Measurements from ENCODE around the gene ZNF804B.

ZNF804B gene

GRCh38 chr7:88915615-88916014 lies 156.1 kb downstream of the ZNF804B start:
- no peaks in the 10 kb centered on the region for H3K9me3 Mint-ChIP-seq
- H3K27ac Mint-ChIP-seq = no peak overlapping the region
- TF ChIP-seq, protein P1, sequence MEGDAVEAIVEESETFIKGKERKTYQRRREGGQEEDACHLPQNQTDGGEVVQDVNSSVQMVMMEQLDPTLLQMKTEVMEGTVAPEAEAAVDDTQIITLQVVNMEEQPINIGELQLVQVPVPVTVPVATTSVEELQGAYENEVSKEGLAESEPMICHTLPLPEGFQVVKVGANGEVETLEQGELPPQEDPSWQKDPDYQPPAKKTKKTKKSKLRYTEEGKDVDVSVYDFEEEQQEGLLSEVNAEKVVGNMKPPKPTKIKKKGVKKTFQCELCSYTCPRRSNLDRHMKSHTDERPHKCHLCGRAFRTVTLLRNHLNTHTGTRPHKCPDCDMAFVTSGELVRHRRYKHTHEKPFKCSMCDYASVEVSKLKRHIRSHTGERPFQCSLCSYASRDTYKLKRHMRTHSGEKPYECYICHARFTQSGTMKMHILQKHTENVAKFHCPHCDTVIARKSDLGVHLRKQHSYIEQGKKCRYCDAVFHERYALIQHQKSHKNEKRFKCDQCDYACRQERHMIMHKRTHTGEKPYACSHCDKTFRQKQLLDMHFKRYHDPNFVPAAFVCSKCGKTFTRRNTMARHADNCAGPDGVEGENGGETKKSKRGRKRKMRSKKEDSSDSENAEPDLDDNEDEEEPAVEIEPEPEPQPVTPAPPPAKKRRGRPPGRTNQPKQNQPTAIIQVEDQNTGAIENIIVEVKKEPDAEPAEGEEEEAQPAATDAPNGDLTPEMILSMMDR (IDR thresholded peaks at IDR 0.05) = no peak
- no peaks in the 10 kb centered on the region for H3K27me3 Mint-ChIP-seq (ENCODE audit: low read depth, poor library complexity)
- no peak overlapping the region for H3K4me3 Mint-ChIP-seq
- no peaks in the 10 kb centered on the region for H3K36me3 Mint-ChIP-seq (ENCODE audit: low read depth)
- DNase-seq = no peak
- no peaks in the 10 kb centered on the region for H3K4me1 Mint-ChIP-seq

DNA sequence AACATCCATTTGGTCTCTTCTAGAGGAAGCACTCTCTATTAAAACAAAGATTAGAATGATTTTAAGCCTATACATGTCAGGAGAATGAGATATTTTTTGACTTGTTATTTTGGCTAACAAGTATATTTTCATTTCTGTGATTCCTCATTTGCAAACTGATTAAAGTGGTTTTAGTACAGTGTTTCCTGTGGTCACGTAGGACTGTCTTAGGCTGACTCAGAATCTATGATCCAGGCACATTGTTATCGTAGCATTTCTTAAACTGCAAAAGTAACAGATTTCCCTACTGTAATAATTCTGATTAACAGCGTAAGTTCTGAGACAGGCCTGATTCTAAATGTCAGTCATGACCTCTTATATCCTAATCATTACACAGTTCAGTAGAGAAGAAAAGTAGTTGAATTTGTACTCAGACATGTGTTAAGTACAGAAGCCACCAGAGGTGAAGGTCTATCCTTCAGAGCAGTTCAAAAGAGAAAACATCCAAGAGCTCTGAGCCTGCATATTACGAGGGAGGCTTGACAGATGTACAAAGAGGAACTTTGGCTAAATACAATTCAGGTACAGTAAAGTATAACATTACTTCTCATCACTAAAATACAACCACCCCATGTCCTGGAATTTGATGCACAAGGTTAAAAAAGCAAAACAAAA lies 160.1 kb downstream of the ZNF804B start:
- DNase-seq = no peak
- H3K4me1 Mint-ChIP-seq = no peaks in the 10 kb centered on the region
- no peak overlapping the region for H3K27ac Mint-ChIP-seq
- no peaks in the 10 kb centered on the region for H3K27me3 Mint-ChIP-seq (ENCODE audit: low read depth, poor library complexity)
- no peaks in the 10 kb centered on the region for H3K36me3 Mint-ChIP-seq (ENCODE audit: low read depth)
- no peak overlapping the region for H3K4me3 Mint-ChIP-seq
- no peaks in the 10 kb centered on the region for H3K9me3 Mint-ChIP-seq
- TF ChIP-seq, protein P1 (IDR thresholded peaks at IDR 0.05) = no peak

DNA sequence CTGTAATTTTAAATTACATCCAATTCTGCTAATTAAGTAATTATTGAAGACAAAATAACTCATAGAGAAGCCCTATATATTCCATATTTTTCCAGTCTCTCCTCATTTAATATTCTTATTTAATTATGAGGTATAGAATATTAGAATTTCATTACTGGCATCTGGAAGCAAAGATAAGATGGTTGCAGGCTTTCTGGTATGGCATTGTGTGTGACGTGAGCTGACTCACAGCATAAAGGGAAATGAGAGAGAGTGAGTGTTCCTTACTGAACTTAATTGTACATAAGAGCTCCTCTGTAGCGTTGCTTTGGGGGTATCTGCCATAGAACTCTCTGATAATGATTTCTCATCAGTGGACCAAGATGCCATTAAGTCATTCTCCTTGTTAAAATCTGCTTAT lies 163.4 kb downstream of the ZNF804B start:
- TF ChIP-seq, protein P1 (IDR thresholded peaks at IDR 0.05) = no peak
- DNase-seq = no peak
- Mint-ChIP-seq H3K27ac (no peak overlapping the region), H3K36me3 (ENCODE audit: low read depth) (no peaks in the 10 kb centered on the region), H3K4me1 (no peaks in the 10 kb centered on the region), H3K9me3 (no peaks in the 10 kb centered on the region), H3K4me3 (no peak overlapping the region), H3K27me3 (ENCODE audit: low read depth, poor library complexity) (no peaks in the 10 kb centered on the region)

GRCh38 chr7:88928276-88928675 lies 168.8 kb downstream of the ZNF804B start:
- DNase-seq = no peak
- H3K4me3 Mint-ChIP-seq = no peak overlapping the region
- H3K27me3 Mint-ChIP-seq (ENCODE audit: low read depth, poor library complexity) = no peaks in the 10 kb centered on the region
- H3K27ac Mint-ChIP-seq = no peak overlapping the region
- no peaks in the 10 kb centered on the region for H3K9me3 Mint-ChIP-seq
- H3K4me1 Mint-ChIP-seq = no peaks in the 10 kb centered on the region
- no peaks in the 10 kb centered on the region for H3K36me3 Mint-ChIP-seq (ENCODE audit: low read depth)
- TF ChIP-seq, protein P1 (IDR thresholded peaks at IDR 0.05) = no peak

DNA sequence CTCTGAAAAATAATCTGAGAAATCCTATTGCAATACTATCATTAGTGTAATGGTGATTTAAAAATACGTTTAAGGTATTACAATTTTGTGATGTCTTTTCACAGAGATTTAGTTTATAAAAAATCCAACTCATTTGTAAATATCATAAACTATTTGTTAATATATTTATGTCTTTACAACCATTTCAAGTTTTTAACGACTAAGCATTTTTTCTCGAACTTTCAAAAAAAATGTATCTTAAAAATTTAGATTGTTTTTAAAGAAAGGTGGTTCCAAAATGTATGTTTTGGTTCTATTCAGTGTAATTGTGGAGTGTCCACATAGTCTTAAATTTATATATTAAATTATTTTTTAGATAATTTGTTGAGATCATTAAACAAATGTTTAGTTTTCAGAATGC lies 170.2 kb downstream of the ZNF804B start:
- Mint-ChIP-seq H3K4me1 (no peaks in the 10 kb centered on the region), H3K9me3 (no peaks in the 10 kb centered on the region), H3K27me3 (ENCODE audit: low read depth, poor library complexity) (no peaks in the 10 kb centered on the region), H3K4me3 (no peak overlapping the region), H3K27ac (no peak overlapping the region), H3K36me3 (ENCODE audit: low read depth) (no peaks in the 10 kb centered on the region)
- no peak for DNase-seq
- TF ChIP-seq, protein P1 (IDR thresholded peaks at IDR 0.05) = no peak

- Mint-ChIP-seq H3K9me3 (no peaks in the 10 kb centered on the region), H3K4me3 (no peak overlapping the region), H3K27me3 (ENCODE audit: low read depth, poor library complexity) (no peaks in the 10 kb centered on the region), H3K36me3 (ENCODE audit: low read depth) (no peaks in the 10 kb centered on the region), H3K4me1 (no peaks in the 10 kb centered on the region), H3K27ac (no peak overlapping the region)
- TF ChIP-seq, protein P1 (IDR thresholded peaks at IDR 0.05) = no peak
- no peak for DNase-seq
Observed at GRCh38 chr7:88933285-88933684, 173.8 kb downstream of the ZNF804B start.

Measured in nephron progenitor cell (in vitro differentiated cells).